HG03521 (cell line): ENCODE data around the gene CACNB1.

Source experiments
- ATAC-seq: cut with Tn5 transposase; IDR thresholded peaks from one replicate; pipeline ENCODE4 v1.9.1; 2021; ENCODE audit warnings: mild to moderate bottlenecking, moderate library complexity; ENCODE audit not compliant: unreplicated experiment

The CACNB1 gene

GRCh38 chr17:39197380-39198185, at the start of gene CACNB1:
Gene CACNB1, minus strand, starts transcription at chr17:39197669. Its CDS starts 174 bp downstream, at chr17:39197495.
- ATAC-seq: no peak

GRCh38 chr17:39246274-39246673, 48.8 kb upstream of the CACNB1 start:
- ATAC-seq: no peak

GRCh38 chr17:39244600-39245570, 47.4 kb upstream of the CACNB1 start:
- ATAC-seq: no peak

- no peak for ATAC-seq
Observed at GRCh38 chr17:39244016-39244599, 46.6 kb upstream of the CACNB1 start.

- no peak for ATAC-seq
Observed at GRCh38 chr17:39243155-39243554, 45.7 kb upstream of the CACNB1 start.

GRCh38 chr17:39240631-39241030, 43.2 kb upstream of the CACNB1 start:
- ATAC-seq: no peak

GRCh38 chr17:39239640-39240314, 42.3 kb upstream of the CACNB1 start:
- no peak for ATAC-seq

GRCh38 chr17:39238311-39238972, 41.0 kb upstream of the CACNB1 start:
- no peak for ATAC-seq

- ATAC-seq: no peak
Observed at GRCh38 chr17:39237586-39237985, 40.1 kb upstream of the CACNB1 start.

- ATAC-seq: no peak
Observed at GRCh38 chr17:39236981-39237441, 39.5 kb upstream of the CACNB1 start.

- no peak for ATAC-seq
Observed at GRCh38 chr17:39236450-39236927, 39.0 kb upstream of the CACNB1 start.

GRCh38 chr17:39235555-39236449, 38.3 kb upstream of the CACNB1 start:
- no peak for ATAC-seq

- ATAC-seq: no peak
Observed at GRCh38 chr17:39231591-39232551, 34.4 kb upstream of the CACNB1 start.

- ATAC-seq: no peak
Observed at GRCh38 chr17:39231091-39231561, 33.7 kb upstream of the CACNB1 start.

GRCh38 chr17:39230361-39230760, 32.9 kb upstream of the CACNB1 start:
- ATAC-seq: no peak

GRCh38 chr17:39229274-39229913, 31.9 kb upstream of the CACNB1 start:
- ATAC-seq: no peak

- no peak for ATAC-seq
Observed at GRCh38 chr17:39227364-39227919, 30.0 kb upstream of the CACNB1 start.
